ENCODE results near the gene DHX40.

DNA sequence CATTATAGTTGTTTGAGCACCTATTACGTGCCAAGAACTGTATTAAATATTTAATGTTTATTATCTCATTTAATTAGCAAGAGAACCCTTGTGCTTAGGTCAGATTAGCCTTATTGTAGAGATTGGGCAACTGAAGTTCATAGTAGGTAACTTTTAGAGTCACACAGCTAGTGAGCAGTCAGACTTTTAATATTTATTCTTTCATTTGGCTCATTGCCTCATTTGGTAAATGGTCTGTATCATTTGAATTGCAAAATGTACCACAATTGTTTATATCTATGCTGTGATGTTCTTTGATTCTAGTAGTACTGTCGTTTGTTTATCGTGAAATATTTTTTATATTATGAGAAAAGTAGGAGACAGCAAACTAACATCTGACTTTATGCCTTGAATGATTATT, 61.9 kb downstream of the DHX40 start:
- TF ChIP-seq, protein P1, sequence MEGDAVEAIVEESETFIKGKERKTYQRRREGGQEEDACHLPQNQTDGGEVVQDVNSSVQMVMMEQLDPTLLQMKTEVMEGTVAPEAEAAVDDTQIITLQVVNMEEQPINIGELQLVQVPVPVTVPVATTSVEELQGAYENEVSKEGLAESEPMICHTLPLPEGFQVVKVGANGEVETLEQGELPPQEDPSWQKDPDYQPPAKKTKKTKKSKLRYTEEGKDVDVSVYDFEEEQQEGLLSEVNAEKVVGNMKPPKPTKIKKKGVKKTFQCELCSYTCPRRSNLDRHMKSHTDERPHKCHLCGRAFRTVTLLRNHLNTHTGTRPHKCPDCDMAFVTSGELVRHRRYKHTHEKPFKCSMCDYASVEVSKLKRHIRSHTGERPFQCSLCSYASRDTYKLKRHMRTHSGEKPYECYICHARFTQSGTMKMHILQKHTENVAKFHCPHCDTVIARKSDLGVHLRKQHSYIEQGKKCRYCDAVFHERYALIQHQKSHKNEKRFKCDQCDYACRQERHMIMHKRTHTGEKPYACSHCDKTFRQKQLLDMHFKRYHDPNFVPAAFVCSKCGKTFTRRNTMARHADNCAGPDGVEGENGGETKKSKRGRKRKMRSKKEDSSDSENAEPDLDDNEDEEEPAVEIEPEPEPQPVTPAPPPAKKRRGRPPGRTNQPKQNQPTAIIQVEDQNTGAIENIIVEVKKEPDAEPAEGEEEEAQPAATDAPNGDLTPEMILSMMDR (IDR thresholded peaks at IDR 0.05 in 8 of 11, conservative IDR thresholded peaks at IDR 0.05 in 3 of 11) = no peak
- TF ChIP-seq POLR2A (IDR thresholded peaks at IDR 0.05) = no peak
